Ovary (tissue), 9 donors: ENCODE measurements around the gene TSPAN10. TPM values are rescaled to one million over a fixed set of nuclear protein-coding genes. Genes with fewer than 3 reads are reported as not detected.

ENCODE experiments used
- DNase-seq, 5 donors: peaks; one replicate each; pipeline ENCODE4 v3.0.0-alpha.2; 2019 to 2020
- H3K27ac ChIP-seq, 2 donors: fragments of 200-600 bp; one replicate each; pipeline versions ENCODE4 v1.5.1 to v1.8.0; 2019 to 2022
- H3K27me3 ChIP-seq: fragments of 200-600 bp; one replicate; pipeline ENCODE4 v1.8.0; 2022
- H3K36me3 ChIP-seq: fragments of 200-600 bp; sonication (generic); one replicate; pipeline ENCODE4 v1.5.1; 2019
- H3K4me1 ChIP-seq: one replicate; pipeline ENCODE4 v1.8.1; 2013; ENCODE audit warnings: mild to moderate bottlenecking, moderate library complexity; ENCODE audit not compliant: insufficient read depth
- H3K4me3 ChIP-seq: fragments of 200-600 bp; sonication (generic); one replicate; pipeline ENCODE4 v1.5.1; 2017
- H3K9me3 ChIP-seq, 2 donors: fragments of 200-600 bp in 1 of 2; sonication (generic) in 1 of 2; one replicate each; pipeline versions ENCODE4 v1.5.1 to v1.8.1; 2013 to 2019; ENCODE audit warnings: mild to moderate bottlenecking in 1 of 2, moderate library complexity in 1 of 2
- CTCF ChIP-seq, 3 donors: fragments of 450-650 bp in 2 of 3; fragments of 200-600 bp in 1 of 3; IDR thresholded peaks; one replicate each; pipeline versions ENCODE4 v1.5.1 to v1.8.0; 2016 to 2022; ENCODE audit warnings: antibody characterized with exemption in 3 of 3, mild to moderate bottlenecking in 1 of 3
- EP300 ChIP-seq: sonication (generic); formaldehyde crosslinking; IDR thresholded peaks from one replicate; pipeline ENCODE4 v1.6.1; 2017; ENCODE audit warnings: antibody characterized with exemption
- POLR2A ChIP-seq: fragments of 450-650 bp; IDR thresholded peaks from one replicate; pipeline ENCODE4 v1.6.1; 2017; ENCODE audit warnings: antibody characterized with exemption, mild to moderate bottlenecking, moderate library complexity
- WGBS, 3 donors: extraction: QIAGEN DNeasy Blood & Tissue Kit in 1 of 3; methylation state at CpG; one replicate each; pipeline versions ENCODE4 v1.1.5 to v1.1.7; 2013 to 2017; 5-methylcytosine and 5-hydroxymethylcytosine counted together
- intact Hi-C, 4 donors: fragments of 100-400 bp; cut with DNase I; formaldehyde crosslinking; loops; one replicate each; pipeline versions ENCODE4 v1.11.0 to v1.15.1; 2022 to 2023
- polyA plus RNA-seq, 2 donors: library from polyadenylated mRNA; stranded (reverse); fragments of 200-250 nt in 1 of 2; fragments of 350-450 nt in 1 of 2; fragmentation: Illumina TruSeq in 1 of 2; extraction: RNeasy Lipid Tissue Mini Kit (QIAGEN cat#74804) in 1 of 2; gene quantifications; one replicate each; pipeline ENCODE4 v1.2.3, GENCODE V29; 2013 to 2014
- total RNA-seq, 7 donors: library from RNA; depleted of rRNA in 2 of 7; stranded (reverse); fragments of >200 nt in 2 of 7; fragmentation: NEBNext Ultra II Directional in 3 of 7; extraction: Animal tissue kit (Norgen Biotek cat#: 25700) in 3 of 7; gene quantifications; one replicate each; pipeline versions ENCODE4 v1.1.0 to v1.2.4, GENCODE V29; 2016 to 2023
- donor health status: DM: no; HTN: no; CAD: no; lungs with moderate emphysema.
- donor health status: DM: no; HTN: no; CAD: no.
- donor health status: Bipolar disorder and iron deficiency.
- donor health status: DM: yes; HTN: yes; CAD: no.
- donor health status: DM: no; HTN: no; CAD: no.
- donor health status: DM: yes; HTN: yes; CAD: no.

The TSPAN10 gene
- total and polyA plus RNA-seq, 9 donors, result 0.68 to 3.3 (median 1.2) TPM

GRCh38 chr17:81690066-81690465 is 53.1 kb downstream of the TSPAN10 start:
- no peak for DNase-seq
- Histone ChIP-seq H3K27me3 (no peaks in the 10 kb centered on the region), H3K4me1 (peaks cover 1% of the 10 kb centered on the region), H3K9me3 (no peaks in the 10 kb centered on the region), H3K27ac (no peak overlapping the region), H3K36me3 (no peaks in the 10 kb centered on the region), H3K4me3 (no peak overlapping the region)
- TF ChIP-seq POLR2A (no peak), EP300 (no peak), CTCF (IDR thresholded peaks at IDR 0.05) (no peak)
- intact Hi-C loops, result no loop called here
- 86 to 90% (median 88%) methylated on average over 18 of the region's 18 CpGs for WGBS, 3 donors

GRCh38 chr17:81690549-81690948 is 53.6 kb downstream of the TSPAN10 start:
- H3K36me3 ChIP-seq, result no peaks in the 10 kb centered on the region
- no peaks in the 10 kb centered on the region for H3K4me1 ChIP-seq
- WGBS, 3 donors, result 80 to 83% (median 83%) methylated on average over 17 of the region's 17 CpGs
- no peak overlapping the region for H3K4me3 ChIP-seq
- no peaks in the 10 kb centered on the region for H3K9me3 ChIP-seq
- DNase-seq, result no peak
- no peak overlapping the region for H3K27ac ChIP-seq
- no peaks in the 10 kb centered on the region for H3K27me3 ChIP-seq
- TF ChIP-seq POLR2A (no peak), CTCF (IDR thresholded peaks at IDR 0.05) (no peak), EP300 (no peak)
- intact Hi-C loops, result no loop called here

- H3K27me3 ChIP-seq, result no peaks in the 10 kb centered on the region
- no peak for DNase-seq
- no peaks in the 10 kb centered on the region for H3K4me1 ChIP-seq
- H3K9me3 ChIP-seq, result no peaks in the 10 kb centered on the region
- TF ChIP-seq EP300 (no peak), POLR2A (no peak), CTCF (IDR thresholded peaks at IDR 0.05) (no peak)
- H3K36me3 ChIP-seq, result no peaks in the 10 kb centered on the region
- H3K4me3 ChIP-seq, result no peak overlapping the region
- no peak overlapping the region for H3K27ac ChIP-seq
- intact Hi-C loops, result no loop called here
- 86 to 89% (median 89%) methylated on average over 18 of the region's 18 CpGs for WGBS, 3 donors
Observed at GRCh38 chr17:81691196-81691595, 54.2 kb downstream of the TSPAN10 start.

GRCh38 chr17:81691608-81692007 is 54.6 kb downstream of the TSPAN10 start:
- intact Hi-C loops, result no loop called here
- Histone ChIP-seq H3K36me3 (no peaks in the 10 kb centered on the region), H3K27ac (no peak overlapping the region), H3K4me1 (no peaks in the 10 kb centered on the region), H3K9me3 (no peaks in the 10 kb centered on the region), H3K27me3 (no peaks in the 10 kb centered on the region), H3K4me3 (no peak overlapping the region)
- 91 to 96% (median 92%) methylated on average over 17 to 20 of the region's 20 CpGs for whole genome bisulfite sequencing, 3 donors
- no peak for DNase-seq
- TF ChIP-seq EP300 (no peak), CTCF (IDR thresholded peaks at IDR 0.05) (no peak), POLR2A (no peak)
